Smooth muscle cell (in vitro differentiated cells): ENCODE data around the gene CCDC126. TPM values are rescaled to one million over a fixed set of nuclear protein-coding genes. Genes with fewer than 3 reads are reported as not detected.

ENCODE experiments used
- DNase-seq: peaks from one replicate; lab custom pipeline; 2025; ENCODE audit not compliant: unreplicated experiment; lab: John Stamatoyannopoulos, UW
- H2AFZ ChIP-seq: fragments of 200-600 bp; sonication (generic); 2 replicates; pipeline ENCODE4 v1.6.0; 2016; ENCODE audit warnings: antibody characterized with exemption, low read depth, mild to moderate bottlenecking
- H3F3A ChIP-seq: fragments of 200-600 bp; sonication (generic); 2 replicates; pipeline ENCODE4 v1.6.0; 2017; ENCODE audit warnings: antibody characterized with exemption, low read depth
- H3K27ac ChIP-seq: fragments of 200-600 bp; sonication (generic); 2 replicates; pipeline ENCODE4 v1.5.1; 2016; ENCODE audit warnings: low read depth, mild to moderate bottlenecking
- H3K27me3 ChIP-seq: fragments of 200-600 bp; sonication (generic); 2 replicates; pipeline ENCODE4 v1.6.1; 2016; ENCODE audit warnings: low read depth, mild to moderate bottlenecking
- H3K36me3 ChIP-seq: fragments of 200-600 bp; sonication (generic); 2 replicates; pipeline ENCODE4 v1.5.1; 2016; ENCODE audit warnings: low read depth
- H3K4me1 ChIP-seq: fragments of 200-600 bp; sonication (generic); 2 replicates; pipeline ENCODE4 v1.5.1; 2016; ENCODE audit warnings: low read depth
- H3K4me2 ChIP-seq: fragments of 200-600 bp; sonication (generic); 2 replicates; pipeline ENCODE4 v1.6.0; 2016; ENCODE audit warnings: mild to moderate bottlenecking
- H3K4me3 ChIP-seq: fragments of 200-600 bp; sonication (generic); 2 replicates; pipeline ENCODE4 v1.5.1; 2016; ENCODE audit warnings: mild to moderate bottlenecking
- H3K79me2 ChIP-seq: fragments of 200-600 bp; sonication (generic); 2 replicates; pipeline ENCODE4 v1.6.0; 2016; ENCODE audit warnings: low read depth, mild to moderate bottlenecking
- H3K9ac ChIP-seq: fragments of 200-600 bp; sonication (generic); 2 replicates; pipeline ENCODE4 v1.6.0; 2016; ENCODE audit warnings: low read depth
- H3K9me3 ChIP-seq: fragments of 200-600 bp; sonication (generic); replicated peaks from 2 replicates; pipeline ENCODE4 v1.5.1; 2016; ENCODE audit warnings: low read depth
- H4K20me1 ChIP-seq: fragments of 200-600 bp; sonication (generic); 2 replicates; pipeline ENCODE4 v1.6.0; 2016; ENCODE audit warnings: low read depth
- CTCF ChIP-seq: fragments of 200-600 bp; sonication (generic); IDR thresholded peaks from 2 replicates; pipeline ENCODE4 v1.5.1; 2017; ENCODE audit warnings: borderline replicate concordance, mild to moderate bottlenecking, antibody characterized with exemption; ENCODE audit not compliant: insufficient read depth, poor library complexity, severe bottlenecking
- WGBS: methylation state at CpG from one replicate; pipeline ENCODE4 v1.1.7; 2016; ENCODE audit warnings: low lambda C conversion rate; 5-methylcytosine and 5-hydroxymethylcytosine counted together
- polyA plus RNA-seq: library from polyadenylated mRNA; unstranded; fragments of >200 nt; fragmentation: Nextera tagmentation; extraction: Ambion mirVana; gene quantifications from 2 replicates; pipeline ENCODE4 v1.2.1, GENCODE V29; 2016
- total RNA-seq: library from RNA; depleted of rRNA; stranded (reverse); fragments of >200 nt; gene quantifications from 2 replicates; pipeline ENCODE4 v1.2.3, GENCODE V29; 2014

CCDC126 gene
- total and polyA plus RNA-seq, 2 experiments from 2014 or later = 9.5 to 23.2 TPM

- Histone ChIP-seq H4K20me1 (no peaks in the 10 kb centered on the region), H3K4me2 (no peak overlapping the region), H2AFZ (no peak overlapping the region), H3K4me3 (no peak overlapping the region), H3K27me3 (no peaks in the 10 kb centered on the region), H3F3A (no peaks in the 10 kb centered on the region), H3K9me3 (peaks cover 7% of the 10 kb centered on the region), H3K4me1 (no peaks in the 10 kb centered on the region), H3K79me2 (no peaks in the 10 kb centered on the region), H3K27ac (no peak overlapping the region), H3K36me3 (peaks cover 7% of the 10 kb centered on the region), H3K9ac (no peak overlapping the region)
- no peak for DNase-seq
- 96% methylated on average over 4 of the region's 4 CpGs for WGBS
- no peak for TF ChIP-seq CTCF
Observed at GRCh38 chr7:23619141-23619540, 22.0 kb downstream of the CCDC126 start.

GRCh38 chr7:23622506-23622925 lies 25.3 kb downstream of the CCDC126 start:
- Histone ChIP-seq H3K4me2 (no peak overlapping the region), H3K9me3 (no peaks in the 10 kb centered on the region), H3F3A (no peaks in the 10 kb centered on the region), H3K27me3 (no peaks in the 10 kb centered on the region), H3K4me1 (no peaks in the 10 kb centered on the region), H3K27ac (no peak overlapping the region), H3K9ac (no peak overlapping the region), H3K4me3 (no peak overlapping the region), H2AFZ (no peak overlapping the region), H3K36me3 (no peaks in the 10 kb centered on the region), H3K79me2 (peaks cover 6% of the 10 kb centered on the region), H4K20me1 (no peaks in the 10 kb centered on the region)
- no peak for TF ChIP-seq CTCF
- DNase-seq = no peak
- 97% methylated on average over 2 of the region's 2 CpGs for WGBS

- no peaks in the 10 kb centered on the region for H3K9me3 ChIP-seq
- DNase-seq = no peak
- H3K79me2 ChIP-seq = peaks cover 6% of the 10 kb centered on the region
- no peaks in the 10 kb centered on the region for H3F3A ChIP-seq
- H3K9ac ChIP-seq = no peak overlapping the region
- no peaks in the 10 kb centered on the region for H3K4me1 ChIP-seq
- no peaks in the 10 kb centered on the region for H3K36me3 ChIP-seq
- H4K20me1 ChIP-seq = no peaks in the 10 kb centered on the region
- no peak overlapping the region for H2AFZ ChIP-seq
- TF ChIP-seq CTCF = no peak
- H3K4me2 ChIP-seq = no peak overlapping the region
- WGBS = 93% methylated on average over 2 of the region's 2 CpGs
- H3K4me3 ChIP-seq = no peak overlapping the region
- no peak overlapping the region for H3K27ac ChIP-seq
- H3K27me3 ChIP-seq = no peaks in the 10 kb centered on the region
Observed at GRCh38 chr7:23628370-23628769, 31.2 kb downstream of the CCDC126 start.

- 94% methylated on average over 7 of the region's 7 CpGs for WGBS
- H3K9me3 ChIP-seq = no peaks in the 10 kb centered on the region
- H3K27me3 ChIP-seq = no peaks in the 10 kb centered on the region
- no peaks in the 10 kb centered on the region for H3K36me3 ChIP-seq
- H4K20me1 ChIP-seq = no peaks in the 10 kb centered on the region
- no peaks in the 10 kb centered on the region for H3K4me1 ChIP-seq
- no peaks in the 10 kb centered on the region for H3F3A ChIP-seq
- no peak for TF ChIP-seq CTCF
- no peak overlapping the region for H2AFZ ChIP-seq
- H3K9ac ChIP-seq = no peak overlapping the region
- no peaks in the 10 kb centered on the region for H3K79me2 ChIP-seq
- DNase-seq = no peak
- H3K4me3 ChIP-seq = no peak overlapping the region
- H3K4me2 ChIP-seq = no peak overlapping the region
- H3K27ac ChIP-seq = no peak overlapping the region
Observed at GRCh38 chr7:23633417-23633816, 36.2 kb downstream of the CCDC126 start.
